ENCODE results near the gene MYDGF. TPM values are rescaled to one million over a fixed set of nuclear protein-coding genes. Genes with fewer than 3 reads are reported as not detected.

The MYDGF gene
- total and polyA plus RNA-seq, 2 of the 13 experiments (the other 11 are each of a cell fraction or from before 2014, with no cell fraction given): 116 to 198 TPM

DNA sequence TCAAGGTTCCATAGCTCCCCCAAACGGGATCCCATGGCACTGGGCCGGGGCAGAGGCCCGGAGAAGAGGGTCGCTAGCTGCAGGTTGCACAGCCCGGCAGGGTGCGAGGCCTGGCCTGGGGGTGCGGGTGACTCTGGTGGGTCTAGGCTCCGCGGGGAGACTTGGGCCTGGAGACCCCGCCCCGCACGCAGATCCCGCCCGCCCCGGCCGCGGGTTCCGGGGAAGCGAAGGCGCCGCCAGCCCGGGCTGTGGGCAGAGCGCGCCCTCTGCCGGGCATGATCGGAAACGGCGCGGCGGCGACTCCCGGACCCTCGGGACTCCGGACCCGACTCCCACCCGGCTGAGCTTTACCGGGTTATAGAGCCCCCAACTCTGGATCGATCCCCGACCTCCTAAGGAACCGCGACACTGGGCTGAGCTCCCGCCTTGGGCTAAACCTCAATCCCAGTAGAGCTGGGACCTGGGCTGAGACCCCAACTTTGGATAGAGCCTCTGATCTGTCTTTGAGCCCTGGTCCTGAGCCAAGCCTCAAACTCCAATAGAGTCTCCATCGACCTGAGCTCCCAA, 33.9 kb downstream of the MYDGF start (continued):
- no peak for TF ChIP-seq PCBP2 (optimal IDR thresholded peaks at IDR 0.05; ENCODE audit: low read depth, low read length, poor library complexity, severe bottlenecking)
- TF ChIP-seq KLF12 (CRISPR knock-in tag; IDR thresholded peaks at IDR 0.05; ENCODE audit: borderline replicate concordance): no peak
- TF ChIP-seq GATA4 (IDR thresholded peaks at IDR 0.05; ENCODE audit: borderline replicate concordance, low read depth): no peak
- TF ChIP-seq ZNF678 (CRISPR knock-in tag; IDR thresholded peaks at IDR 0.05): no peak
- TF ChIP-seq NCOA2 (CRISPR knock-in tag; IDR thresholded peaks at IDR 0.05): no peak
- TF ChIP-seq POLR2AphosphoS5 (IDR thresholded peaks at IDR 0.05; ENCODE audit: low read depth, low read length): no peak
- no peak for TF ChIP-seq FOXK2 (IDR thresholded peaks at IDR 0.05)
- no peak for TF ChIP-seq HMG20B (CRISPR knock-in tag; conservative IDR thresholded peaks at IDR 0.05)
- TF ChIP-seq, protein P1, sequence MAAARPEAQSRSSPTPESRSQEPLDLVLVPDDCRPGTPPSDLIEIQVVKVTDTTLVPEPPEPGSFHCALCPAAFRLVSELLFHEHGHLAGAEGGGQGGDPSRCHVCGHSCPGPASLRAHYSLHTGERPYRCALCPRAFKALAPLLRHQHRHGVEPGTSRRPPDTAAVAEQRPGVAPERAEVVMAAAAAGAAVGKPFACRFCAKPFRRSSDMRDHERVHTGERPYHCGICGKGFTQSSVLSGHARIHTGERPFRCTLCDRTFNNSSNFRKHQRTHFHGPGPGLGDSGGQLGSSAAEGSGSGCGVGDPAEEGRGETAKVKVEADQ (CRISPR knock-in tag; IDR thresholded peaks at IDR 0.05; ENCODE audit: borderline replicate concordance): no peak
- TF ChIP-seq GABPB1 (CRISPR knock-in tag; IDR thresholded peaks at IDR 0.05): peak; percentile 72
- no peak for TF ChIP-seq U2AF1 (optimal IDR thresholded peaks at IDR 0.05; ENCODE audit: low read depth, low read length)
- TF ChIP-seq ZNF775 (CRISPR knock-in tag; IDR thresholded peaks at IDR 0.05; ENCODE audit: borderline replicate concordance): no peak
- no peak for TF ChIP-seq KLF11 (CRISPR knock-in tag; IDR thresholded peaks at IDR 0.05)
- TF ChIP-seq PRPF4 (IDR thresholded peaks at IDR 0.05; ENCODE audit: low read depth, low read length, poor library complexity, severe bottlenecking): no peak
- no peak for TF ChIP-seq PHF20 (CRISPR knock-in tag; IDR thresholded peaks at IDR 0.05)
- no peak for TF ChIP-seq THYN1 (CRISPR knock-in tag; IDR thresholded peaks at IDR 0.05; ENCODE audit: borderline replicate concordance, low read depth)
- TF ChIP-seq, protein P2, sequence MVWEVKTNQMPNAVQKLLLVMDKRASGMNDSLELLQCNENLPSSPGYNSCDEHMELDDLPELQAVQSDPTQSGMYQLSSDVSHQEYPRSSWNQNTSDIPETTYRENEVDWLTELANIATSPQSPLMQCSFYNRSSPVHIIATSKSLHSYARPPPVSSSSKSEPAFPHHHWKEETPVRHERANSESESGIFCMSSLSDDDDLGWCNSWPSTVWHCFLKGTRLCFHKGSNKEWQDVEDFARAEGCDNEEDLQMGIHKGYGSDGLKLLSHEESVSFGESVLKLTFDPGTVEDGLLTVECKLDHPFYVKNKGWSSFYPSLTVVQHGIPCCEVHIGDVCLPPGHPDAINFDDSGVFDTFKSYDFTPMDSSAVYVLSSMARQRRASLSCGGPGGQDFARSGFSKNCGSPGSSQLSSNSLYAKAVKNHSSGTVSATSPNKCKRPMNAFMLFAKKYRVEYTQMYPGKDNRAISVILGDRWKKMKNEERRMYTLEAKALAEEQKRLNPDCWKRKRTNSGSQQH (CRISPR knock-in tag; IDR thresholded peaks at IDR 0.05; ENCODE audit: low read depth): no peak
- TF ChIP-seq SCMH1 (CRISPR knock-in tag; IDR thresholded peaks at IDR 0.05; ENCODE audit: borderline replicate concordance): no peak
- TF ChIP-seq ZBTB20 (CRISPR knock-in tag; IDR thresholded peaks at IDR 0.05; ENCODE audit: borderline replicate concordance, low read depth): no peak
- TF ChIP-seq, protein P3, sequence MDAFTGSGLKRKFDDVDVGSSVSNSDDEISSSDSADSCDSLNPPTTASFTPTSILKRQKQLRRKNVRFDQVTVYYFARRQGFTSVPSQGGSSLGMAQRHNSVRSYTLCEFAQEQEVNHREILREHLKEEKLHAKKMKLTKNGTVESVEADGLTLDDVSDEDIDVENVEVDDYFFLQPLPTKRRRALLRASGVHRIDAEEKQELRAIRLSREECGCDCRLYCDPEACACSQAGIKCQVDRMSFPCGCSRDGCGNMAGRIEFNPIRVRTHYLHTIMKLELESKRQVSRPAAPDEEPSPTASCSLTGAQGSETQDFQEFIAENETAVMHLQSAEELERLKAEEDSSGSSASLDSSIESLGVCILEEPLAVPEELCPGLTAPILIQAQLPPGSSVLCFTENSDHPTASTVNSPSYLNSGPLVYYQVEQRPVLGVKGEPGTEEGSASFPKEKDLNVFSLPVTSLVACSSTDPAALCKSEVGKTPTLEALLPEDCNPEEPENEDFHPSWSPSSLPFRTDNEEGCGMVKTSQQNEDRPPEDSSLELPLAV (CRISPR knock-in tag; conservative IDR thresholded peaks at IDR 0.05; ENCODE audit: low read depth): no peak
- TF ChIP-seq TARDBP (CRISPR knock-in tag; IDR thresholded peaks at IDR 0.05): no peak
- TF ChIP-seq ZSCAN31 (CRISPR knock-in tag; IDR thresholded peaks at IDR 0.05; ENCODE audit: low read depth): peak; percentile 41; the same call in 1 of the 2 replicates
- TF ChIP-seq LCORL (IDR thresholded peaks at IDR 0.05): no peak
- TF ChIP-seq LCORL (CRISPR knock-in tag; IDR thresholded peaks at IDR 0.05): peak; percentile 27; the same call in 1 of the 2 replicates
- TF ChIP-seq, protein P4, sequence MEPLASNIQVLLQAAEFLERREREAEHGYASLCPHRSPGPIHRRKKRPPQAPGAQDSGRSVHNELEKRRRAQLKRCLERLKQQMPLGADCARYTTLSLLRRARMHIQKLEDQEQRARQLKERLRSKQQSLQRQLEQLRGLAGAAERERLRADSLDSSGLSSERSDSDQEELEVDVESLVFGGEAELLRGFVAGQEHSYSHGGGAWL (CRISPR knock-in tag; IDR thresholded peaks at IDR 0.05): no peak
- TF ChIP-seq CEBPB (IDR thresholded peaks at IDR 0.05; ENCODE audit: borderline replicate concordance, low read depth, low read length): no peak
- peak; percentile 69; the same call in 1 of the 2 replicates for TF ChIP-seq SALL2 (CRISPR knock-in tag; IDR thresholded peaks at IDR 0.05)
- TF ChIP-seq ZNF788 (CRISPR knock-in tag; IDR thresholded peaks at IDR 0.05; ENCODE audit: borderline replicate concordance): 0 out of 2 replicates have a peak, but pooled peaks have one; percentile 26
- no peak for TF ChIP-seq IKZF4 (CRISPR knock-in tag; IDR thresholded peaks at IDR 0.05; ENCODE audit: borderline replicate concordance, low read depth, not compliant biosample characterization)

Data from HepG2 (cell line).